Forelimb muscle (tissue), 1 donor: ENCODE measurements around the gene ANO6. TPM values are rescaled to one million over a fixed set of nuclear protein-coding genes. Genes with fewer than 3 reads are reported as not detected.

Source experiments
- DNase-seq: peaks from one replicate; pipeline ENCODE4 v3.0.0-alpha.2; 2013; ENCODE audit warnings: low read depth
- polyA plus RNA-seq: library from polyadenylated mRNA; unstranded; fragments of 120-200 nt; gene quantifications from one replicate; pipeline ENCODE4 v1.2.1, GENCODE V29; 2013; ENCODE audit not compliant: insufficient read length

Gene ANO6
- polyA plus RNA-seq, 1 donor = 58.2 TPM

DNA sequence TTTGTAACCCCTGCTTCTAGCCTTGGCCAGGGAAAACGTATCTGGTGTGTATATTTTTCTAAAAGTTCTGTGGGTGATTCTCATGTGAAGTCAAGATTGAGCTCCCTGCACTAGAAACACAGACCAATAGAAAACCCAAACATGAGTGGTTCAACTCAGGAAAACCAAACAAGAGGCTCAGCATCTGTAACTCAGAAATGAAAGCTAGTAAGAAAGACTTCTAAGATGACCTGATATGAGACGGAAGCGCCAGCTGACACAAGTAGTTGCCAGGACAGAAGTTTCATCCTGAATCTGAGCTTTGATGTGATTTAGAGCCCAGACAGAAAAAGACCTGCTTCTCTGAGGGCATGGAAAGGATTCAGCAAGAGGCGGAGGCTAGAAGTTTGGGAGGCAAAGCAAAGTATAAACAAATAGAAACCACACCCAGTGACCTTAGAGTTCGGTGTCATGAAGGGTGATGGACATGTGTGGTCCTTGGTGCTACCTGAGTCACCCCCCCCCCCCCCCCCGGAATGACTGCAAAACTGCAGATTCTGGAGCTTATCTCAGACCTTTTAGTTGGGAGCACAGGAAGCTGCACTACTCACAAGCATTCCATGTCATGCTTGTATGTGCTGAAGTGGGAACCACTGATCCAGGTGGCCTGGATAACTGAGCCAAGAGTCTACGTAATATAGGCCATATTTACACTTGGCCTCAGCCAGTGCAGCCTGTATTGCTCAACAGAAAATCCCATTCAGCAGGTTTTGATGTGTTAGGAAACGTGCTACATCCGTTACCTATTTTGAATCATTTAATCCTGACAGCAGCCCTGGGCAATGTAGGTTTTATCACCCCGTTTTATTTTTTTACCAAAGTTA, 191.3 kb downstream of the ANO6 start:
- peak; percentile 51 for DNase-seq

DNA sequence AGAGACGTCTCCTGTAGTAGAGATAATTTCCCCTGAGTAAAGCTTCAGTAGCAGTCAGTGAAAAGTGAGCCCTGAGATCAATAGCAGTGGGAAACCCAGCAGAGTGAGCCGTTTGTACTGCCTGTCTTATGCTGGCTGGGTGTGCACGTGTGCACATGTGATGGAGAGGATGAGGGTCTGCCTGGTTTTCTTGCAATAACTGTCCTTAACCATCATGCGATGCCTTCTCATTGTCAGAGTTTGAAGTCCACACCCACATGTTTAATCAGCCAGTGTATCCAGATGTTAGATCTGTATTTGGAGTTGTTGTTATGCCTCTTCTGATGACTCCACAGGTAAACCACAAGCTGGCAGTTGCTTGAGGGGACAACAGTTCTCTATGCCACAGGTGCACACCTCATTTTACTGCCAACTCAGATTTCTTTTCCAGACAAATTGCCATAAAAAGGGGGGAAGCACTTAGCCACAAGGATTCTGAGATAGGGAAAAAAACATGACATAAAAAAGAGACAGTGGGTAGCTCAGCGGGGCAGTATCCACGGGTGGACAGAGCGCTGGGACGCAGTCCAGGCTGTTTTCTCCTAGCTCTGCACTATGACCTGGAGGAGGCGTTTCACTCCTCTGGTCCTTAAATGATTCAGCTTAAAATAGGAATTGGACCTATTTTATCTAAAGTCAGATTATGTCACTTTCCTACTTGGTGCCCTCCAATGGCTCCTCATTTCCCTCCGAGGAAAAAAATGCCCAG, 192.3 kb downstream of the ANO6 start:
- DNase-seq = no peak

GRCh38 chr12:45408729-45409114, 192.8 kb downstream of the ANO6 start:
- no peak for DNase-seq

- DNase-seq = no peak
These were observed 194.1 kb downstream of the ANO6 start for GRCh38 chr12:45409966-45410365.

GRCh38 chr12:45411626-45412025, 195.7 kb downstream of the ANO6 start:
- no peak for DNase-seq

- no peak for DNase-seq
These were observed 199.5 kb downstream of the ANO6 start for GRCh38 chr12:45415393-45415817.

- DNase-seq = no peak
These were observed 200.2 kb downstream of the ANO6 start for GRCh38 chr12:45416126-45416525.

DNA sequence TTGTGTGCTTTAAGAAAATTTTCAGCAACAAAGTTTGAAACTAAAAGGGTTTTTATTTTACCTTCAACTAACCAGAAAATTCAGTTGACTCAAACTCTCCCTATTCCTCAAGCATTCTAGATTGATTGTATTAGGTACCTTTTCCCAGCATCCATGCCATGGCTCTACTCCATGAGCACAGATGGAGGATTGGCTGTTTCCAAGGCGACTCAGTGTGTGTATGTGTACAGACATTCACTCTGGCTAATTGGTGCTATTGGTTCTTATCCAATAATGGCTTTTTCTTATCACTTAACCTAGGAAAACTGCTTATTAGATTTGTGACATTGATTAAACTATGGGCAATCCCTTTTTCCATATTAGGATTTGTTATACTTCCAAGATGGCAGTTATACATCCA, 202.6 kb downstream of the ANO6 start:
- no peak for DNase-seq

DNA sequence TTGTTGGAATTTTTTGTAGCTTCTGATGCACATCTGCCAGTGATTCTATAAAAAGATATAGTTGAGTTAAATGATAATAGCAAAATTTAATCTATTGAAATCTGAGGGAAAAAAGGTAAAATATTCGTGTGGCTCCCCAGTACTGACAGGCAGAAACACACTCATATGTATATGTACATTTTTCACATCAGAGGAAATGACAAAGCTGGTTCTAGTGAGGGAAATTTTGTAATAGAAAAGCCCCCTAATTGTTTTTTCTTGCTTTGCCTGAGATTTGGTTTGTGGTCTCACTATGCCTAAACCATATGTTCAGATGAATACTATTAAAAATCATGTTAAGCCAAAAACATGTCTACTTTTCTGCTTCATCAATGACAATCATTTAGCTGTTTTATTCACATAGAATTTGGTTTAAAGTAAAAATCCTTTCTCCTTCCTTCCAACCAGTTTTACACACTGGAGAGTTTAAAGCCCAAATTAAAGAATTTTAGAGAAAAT, 203.5 kb downstream of the ANO6 start:
- DNase-seq = no peak

- DNase-seq = no peak
These were observed 205.8 kb downstream of the ANO6 start for GRCh38 chr12:45421736-45422135.

GRCh38 chr12:45423931-45424330, 208.0 kb downstream of the ANO6 start:
- DNase-seq = no peak

DNA sequence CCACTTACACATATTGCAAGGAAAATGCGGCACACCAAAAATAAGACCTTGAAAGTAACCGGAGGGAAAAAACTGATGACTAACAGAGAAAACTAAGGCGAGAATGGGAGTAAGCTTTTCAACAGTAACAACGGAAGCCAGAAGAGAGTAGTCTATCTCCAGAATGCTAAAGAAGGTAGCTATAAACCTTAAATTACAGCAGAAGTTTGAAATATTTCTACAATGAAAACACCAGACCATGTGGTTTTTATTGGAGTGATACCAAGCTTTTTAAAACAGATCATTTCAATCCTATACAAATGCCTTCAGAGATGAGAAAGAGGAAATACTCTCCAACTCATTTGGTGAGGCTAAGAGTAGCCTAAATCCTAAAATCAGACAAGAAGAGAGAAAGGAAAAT, 209.5 kb downstream of the ANO6 start:
- no peak for DNase-seq

- DNase-seq = no peak
These were observed 210.4 kb downstream of the ANO6 start for GRCh38 chr12:45426294-45426693.

DNA sequence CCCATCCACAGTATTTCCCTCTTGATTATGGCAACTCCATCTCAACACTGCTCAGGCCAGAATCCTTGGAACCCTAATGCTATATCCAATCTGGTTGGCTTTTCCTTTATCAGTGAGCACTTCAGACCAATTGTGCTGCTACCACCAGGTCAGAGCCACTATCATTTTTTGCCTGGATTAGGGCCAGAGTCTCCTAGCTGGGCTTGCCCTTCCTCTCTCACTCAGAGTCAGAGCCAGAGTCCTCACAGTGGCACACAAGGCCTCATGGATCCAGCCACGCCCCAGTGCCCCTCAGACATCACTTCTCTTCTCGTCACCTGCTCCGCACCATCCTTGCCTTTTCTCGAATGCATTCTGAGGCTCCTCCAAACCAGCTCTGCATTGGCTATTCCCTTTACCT, 211.1 kb downstream of the ANO6 start:
- no peak for DNase-seq

GRCh38 chr12:45429831-45430230, 213.9 kb downstream of the ANO6 start:
- no peak for DNase-seq

GRCh38 chr12:45431126-45431525, 215.2 kb downstream of the ANO6 start:
- DNase-seq = no peak

GRCh38 chr12:45432710-45433109, 216.8 kb downstream of the ANO6 start:
- DNase-seq = no peak

- DNase-seq = no peak
These were observed 217.6 kb downstream of the ANO6 start for GRCh38 chr12:45433441-45433868.

DNA sequence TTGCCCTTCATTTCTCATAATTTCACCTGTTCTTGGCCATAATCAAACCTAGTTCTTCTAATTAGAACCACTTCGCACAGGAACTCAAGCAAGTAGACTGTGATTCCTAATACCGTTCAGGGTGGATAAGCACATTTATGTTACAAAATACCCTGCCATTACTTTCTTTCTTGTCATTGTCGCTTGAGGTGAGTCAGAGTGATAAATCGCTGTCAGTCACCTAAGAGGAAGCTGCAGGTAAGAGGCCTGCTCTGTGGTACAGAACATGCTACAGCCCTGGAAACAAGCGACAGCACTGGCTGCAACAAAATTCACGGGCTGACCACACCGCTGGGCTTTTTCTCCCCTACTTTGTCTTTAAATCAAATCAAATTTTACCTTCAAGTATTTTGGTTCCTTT, 218.2 kb downstream of the ANO6 start:
- no peak for DNase-seq

- DNase-seq = no peak
These were observed 220.2 kb downstream of the ANO6 start for GRCh38 chr12:45435945-45436710.

DNA sequence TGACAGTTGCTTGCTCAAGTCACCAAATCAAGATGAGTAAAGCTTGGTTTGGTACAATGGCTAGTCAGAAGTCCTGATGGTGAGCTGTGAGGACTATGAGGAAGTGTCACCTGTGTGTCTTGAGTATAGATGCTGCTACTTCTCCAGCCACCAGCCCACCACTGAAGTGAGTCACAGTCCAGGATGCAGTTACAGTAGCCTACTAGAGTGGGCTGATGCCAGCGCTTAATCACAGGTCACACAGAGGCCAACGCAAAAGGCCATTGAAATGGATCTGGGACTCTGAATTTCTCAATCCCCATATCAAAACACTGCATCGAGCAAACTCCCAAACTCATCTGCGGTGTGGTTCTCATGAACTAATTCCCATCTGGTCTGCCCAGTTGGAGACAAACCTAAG, 223.1 kb downstream of the ANO6 start:
- DNase-seq = no peak

DNA sequence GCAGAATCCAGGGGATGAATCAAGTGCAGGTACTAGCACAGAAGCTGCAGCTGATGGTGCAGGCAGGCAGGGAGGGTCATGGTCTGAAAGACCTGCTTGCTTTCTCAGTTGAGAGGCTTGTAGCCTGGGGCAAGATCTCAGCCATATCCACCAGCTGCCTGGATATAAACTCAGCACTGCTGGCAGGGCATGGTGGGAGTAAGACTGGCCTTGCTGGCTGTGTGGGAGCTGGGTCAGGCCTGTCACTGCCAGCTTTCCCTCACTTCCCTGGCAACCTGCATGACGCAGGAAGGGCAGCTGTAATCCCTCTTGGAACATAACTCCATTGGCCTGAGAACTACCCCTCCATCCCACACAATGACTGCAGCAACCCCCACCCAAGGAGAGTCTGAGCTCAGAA, 230.1 kb downstream of the ANO6 start:
- DNase-seq = no peak
